ENCODE results near the gene COX4I2. TPM values are rescaled to one million over a fixed set of nuclear protein-coding genes. Genes with fewer than 3 reads are reported as not detected.

COX4I2 gene
- total and polyA plus RNA-seq, 2 donors (not counting 1 experiment from before 2014, with no cell fraction given) = not detected

DNA sequence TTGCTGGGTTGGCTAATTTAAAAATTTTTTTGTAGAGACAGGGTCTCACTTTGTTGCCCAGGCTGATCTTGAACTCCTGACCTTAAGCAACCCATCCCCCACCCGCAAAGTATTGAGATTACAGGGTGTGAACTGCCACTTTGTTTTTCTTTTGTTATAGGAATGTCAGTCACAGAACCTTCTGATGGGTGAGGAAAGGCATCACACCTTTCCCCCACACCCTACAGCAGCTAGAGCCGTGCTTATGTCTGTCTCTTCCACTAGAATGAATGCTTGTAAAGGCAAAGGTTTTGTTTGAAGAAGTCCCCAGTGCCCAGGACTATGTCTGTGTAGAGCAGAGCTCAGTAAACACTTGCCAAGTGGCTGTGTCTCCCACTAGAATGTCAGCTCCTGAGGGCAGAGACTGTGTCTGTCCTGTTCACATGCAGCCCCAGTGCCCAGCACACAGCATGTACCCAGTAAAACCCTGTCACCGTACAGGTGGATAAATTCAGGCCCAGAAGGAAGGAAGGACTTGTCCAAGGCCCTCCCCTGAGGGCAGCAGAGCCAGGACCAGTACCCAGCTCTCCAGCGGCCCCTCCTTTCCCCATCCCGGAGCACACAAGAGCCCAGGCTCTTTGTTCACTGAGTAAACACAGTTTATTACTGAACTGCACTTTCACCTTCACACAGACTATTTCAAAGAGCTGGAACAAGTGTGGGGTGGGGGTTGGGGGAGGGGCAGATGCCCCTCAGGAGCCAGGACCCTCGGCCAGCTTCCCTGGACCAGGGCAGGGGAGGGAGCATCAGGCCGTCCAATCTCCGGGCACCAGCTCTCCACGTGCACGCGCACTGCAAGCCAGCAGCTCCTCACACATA is 26.4 kb downstream of the COX4I2 start:
- H3K4me3 ChIP-seq (ENCODE audit: control extremely low read depth in 1 of 5, extremely low read depth in 1 of 5, insufficient read depth in 1 of 5, low read depth in 2 of 5, low read length in 4 of 5) = no peak overlapping the region
- Mint-ChIP-seq H3K27ac (no peak overlapping the region), H3K4me3 (no peak overlapping the region), H3K27me3 (no peaks in the 10 kb centered on the region), H3K4me1 (peaks cover 41% of the 10 kb centered on the region), H3K9me3 (ENCODE audit: insufficient read depth) (no peaks in the 10 kb centered on the region)
- H2AFZ ChIP-seq (ENCODE audit: insufficient read depth, low read depth, low read length, poor library complexity, severe bottlenecking) = no peak overlapping the region
- H3K9me3 ChIP-seq (ENCODE audit: control extremely low read depth in 1 of 3, control insufficient read depth in 2 of 3, insufficient read depth in 1 of 3, low read length in 2 of 3) = no peaks in the 10 kb centered on the region
- H4K20me1 ChIP-seq (ENCODE audit: control insufficient read depth, insufficient read depth, low read length, poor library complexity, severe bottlenecking) = no peaks in the 10 kb centered on the region
- no peaks in the 10 kb centered on the region for H3K79me2 ChIP-seq (ENCODE audit: control insufficient read depth, insufficient read depth, low read length)
- no peak overlapping the region for H3K4me2 ChIP-seq (replicated peaks; ENCODE audit: low read depth, low read length, poor library complexity, severe bottlenecking)
- WGBS (ENCODE audit: insufficient coverage) = no CpG with 5 or more reads among the region's 11 CpGs
- H3K4me1 ChIP-seq (ENCODE audit: control insufficient read depth in 2 of 2, insufficient read depth in 2 of 2, low read length in 2 of 2) = peaks cover 14 to 29% of the 10 kb centered on the region in 2 donors
- H3K27ac ChIP-seq (ENCODE audit: low read length in 2 of 2) = no peak overlapping the region
- POLR2A ChIA-PET = interaction anchor here (0.8 kb wide), 2 partner anchors 59 to 91 kb away, joined by 3 to 4 read pairs; no protein-coding TSS in a partner anchor
- ATAC-seq (ENCODE audit: low read depth) (no peak), DNase-seq (no peak)
- TF ChIP-seq CTCF (IDR thresholded peaks at IDR 0.05) = no peak
- TF ChIP-seq EZH2 (IDR thresholded peaks at IDR 0.05; ENCODE audit: borderline replicate concordance, insufficient read depth, low read depth, low read length, poor library complexity, severe bottlenecking) = no peak
- H3K36me3 ChIP-seq (replicated peaks in 1 of 2; ENCODE audit: control extremely low read depth in 1 of 2, control insufficient read depth in 1 of 2, extremely low read depth in 1 of 2, insufficient read depth in 2 of 2, low read length in 1 of 2) = peaks cover 0 to 4% of the 10 kb centered on the region in 2 experiments
- H3K27me3 ChIP-seq (replicated peaks in 1 of 4; ENCODE audit: control extremely low read depth in 1 of 4, control insufficient read depth in 3 of 4, insufficient read depth in 4 of 4, low read length in 3 of 4) = no peaks in the 10 kb centered on the region
- intact Hi-C loops (cut with micrococcal nuclease) = no loop called here
- H3K9ac ChIP-seq (ENCODE audit: low read length) = no peak overlapping the region
- CTCF ChIA-PET = interaction anchor here (0.6 to 9.4 kb wide), 5 partner anchors 20 to 104 kb away, joined by 3 to 455 read pairs (median 3); partner anchors contain the start of gene BCL2L1
